GM12878 (cell line): ENCODE results near the gene ZBED4.
"Not testable (repeated sequence)": the region's sequence is repeated elsewhere in the genome, so short reads cannot be mapped to it uniquely, and the experiment has no call there.

ENCODE experiments used
- EZH2 ChIP-seq: IDR thresholded peaks from 2 replicates; pipeline ENCODE4 v1.6.1; 2012; ENCODE audit warnings: low read depth, mild to moderate bottlenecking, control low read depth, inconsistent platforms, low read length, borderline replicate concordance; ENCODE audit not compliant: control insufficient read depth
- KDM1A ChIP-seq: fragments of 200-600 bp; sonication (generic); IDR thresholded peaks from 2 replicates; pipeline ENCODE4 v1.6.1; 2016; ENCODE audit warnings: borderline replicate concordance
- POLR2A ChIP-seq: IDR thresholded peaks from 2 replicates; pipeline ENCODE4 v1.6.1; 2011; ENCODE audit warnings: low read depth, mild to moderate bottlenecking, low read length
- USF2 ChIP-seq: IDR thresholded peaks from 2 replicates; pipeline ENCODE4 v1.6.1; 2011; ENCODE audit warnings: low read depth, low read length, improper control_type of control experiment, borderline replicate concordance

- TF ChIP-seq KDM1A, USF2, EZH2, POLR2A: not testable (repeated sequence)
Observed at GRCh38 chr22:49852568-49852897, 1.1 kb upstream of the ZBED4 start.
